HEK293T (cell line): ENCODE measurements around the gene C3orf52.

Experiments used
- CTCF ChIA-PET: fragments of 350-600 bp; formaldehyde crosslinking; extraction: SDS; loops from one replicate; lab custom pipeline; 2021; ENCODE audit warnings: antibody characterized with exemption, inconsistent platforms; lab: Yijun Ruan, JAX
- POLR2A ChIA-PET: fragments of 350-600 bp; formaldehyde crosslinking; extraction: SDS; loops from one replicate; lab custom pipeline; 2020; ENCODE audit warnings: antibody characterized with exemption, inconsistent platforms; lab: Yijun Ruan, JAX
- DNase-seq: peaks from one replicate; pipeline ENCODE4 v3.0.0; 2012; ENCODE audit warnings: mixed read lengths; ENCODE audit errors: extremely low spot score
- ARNT ChIP-seq: fragments of 450-650 bp; IDR thresholded peaks from 2 replicates; pipeline ENCODE4 v1.6.1; 2017; ENCODE audit warnings: mild to moderate bottlenecking
- BHLHE40 ChIP-seq: fragments of 450-650 bp; IDR thresholded peaks from 2 replicates; pipeline ENCODE4 v1.6.1; 2016; ENCODE audit warnings: mild to moderate bottlenecking, moderate library complexity, borderline replicate concordance
- CTBP1 ChIP-seq: fragments of 450-650 bp; IDR thresholded peaks from 2 replicates; pipeline ENCODE4 v1.6.1; 2016; ENCODE audit warnings: borderline replicate concordance
- ELF4 ChIP-seq: fragments of 450-650 bp; IDR thresholded peaks from 2 replicates; pipeline ENCODE4 v1.6.1; 2017; ENCODE audit warnings: antibody characterized with exemption
- FOXA1 ChIP-seq: fragments of 450-650 bp; IDR thresholded peaks from 2 replicates; pipeline ENCODE4 v1.6.1; 2016; ENCODE audit warnings: mild to moderate bottlenecking
- FOXK2 ChIP-seq: fragments of 450-650 bp; IDR thresholded peaks from 2 replicates; pipeline ENCODE4 v1.6.1; 2016; ENCODE audit warnings: mild to moderate bottlenecking
- FOXM1 ChIP-seq: fragments of 450-650 bp; IDR thresholded peaks from 2 replicates; pipeline ENCODE4 v1.6.1; 2017; ENCODE audit warnings: mild to moderate bottlenecking, borderline replicate concordance
- HDGF ChIP-seq: fragments of 450-650 bp; IDR thresholded peaks from 2 replicates; pipeline ENCODE4 v1.6.1; 2017; ENCODE audit warnings: antibody characterized with exemption, borderline replicate concordance
- L3MBTL2 ChIP-seq: fragments of 450-650 bp; conservative IDR thresholded peaks from 2 replicates; pipeline ENCODE4 v1.6.1; 2016; ENCODE audit warnings: mild to moderate bottlenecking
- LEF1 ChIP-seq: fragments of 450-650 bp; IDR thresholded peaks from 2 replicates; pipeline ENCODE4 v1.6.1; 2017; ENCODE audit warnings: mild to moderate bottlenecking, borderline replicate concordance
- NFRKB ChIP-seq: fragments of 450-650 bp; IDR thresholded peaks from 2 replicates; pipeline ENCODE4 v1.6.1; 2016; ENCODE audit warnings: mild to moderate bottlenecking, moderate library complexity
- SP1 ChIP-seq: fragments of 450-650 bp; IDR thresholded peaks from 2 replicates; pipeline ENCODE4 v1.6.1; 2017
- SUZ12 ChIP-seq: fragments of 450-650 bp; IDR thresholded peaks from 2 replicates; pipeline ENCODE4 v1.6.1; 2016; ENCODE audit warnings: mild to moderate bottlenecking
- TARDBP ChIP-seq: fragments of 450-650 bp; IDR thresholded peaks from 2 replicates; pipeline ENCODE4 v1.6.1; 2016
- ZNF384 ChIP-seq: fragments of 450-650 bp; IDR thresholded peaks from 2 replicates; pipeline ENCODE4 v1.6.1; 2016
- TF ChIP-seq, protein P1 (sequence below): fragments of 450-650 bp; IDR thresholded peaks from 2 replicates; pipeline ENCODE4 v1.6.1; 2016

Gene C3orf52

GRCh38 chr3:112136959-112137693 lies 50.9 kb downstream of the C3orf52 start:
- TF ChIP-seq LEF1 = no peak
- TF ChIP-seq, protein P1, sequence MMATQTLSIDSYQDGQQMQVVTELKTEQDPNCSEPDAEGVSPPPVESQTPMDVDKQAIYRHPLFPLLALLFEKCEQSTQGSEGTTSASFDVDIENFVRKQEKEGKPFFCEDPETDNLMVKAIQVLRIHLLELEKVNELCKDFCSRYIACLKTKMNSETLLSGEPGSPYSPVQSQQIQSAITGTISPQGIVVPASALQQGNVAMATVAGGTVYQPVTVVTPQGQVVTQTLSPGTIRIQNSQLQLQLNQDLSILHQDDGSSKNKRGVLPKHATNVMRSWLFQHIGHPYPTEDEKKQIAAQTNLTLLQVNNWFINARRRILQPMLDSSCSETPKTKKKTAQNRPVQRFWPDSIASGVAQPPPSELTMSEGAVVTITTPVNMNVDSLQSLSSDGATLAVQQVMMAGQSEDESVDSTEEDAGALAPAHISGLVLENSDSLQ = peak; percentile 93
- ChIA-PET CTCF (interaction anchor here (0.7 to 1.4 kb wide), 4 partner anchors 12 to 331 kb away, joined by 3 to 4 read pairs (median 3); no protein-coding TSS in a partner anchor), POLR2A (no interaction called here)
- DNase-seq = peak; percentile 61

- no peak for DNase-seq
- ChIA-PET CTCF (interaction anchor here (0.7 to 1.4 kb wide), 2 partner anchors 13 to 28 kb away, joined by 3 to 4 read pairs; no protein-coding TSS in a partner anchor), POLR2A (no interaction called here)
- no peak for TF ChIP-seq L3MBTL2
These were observed 51.6 kb downstream of the C3orf52 start for GRCh38 chr3:112137781-112138180.

DNA sequence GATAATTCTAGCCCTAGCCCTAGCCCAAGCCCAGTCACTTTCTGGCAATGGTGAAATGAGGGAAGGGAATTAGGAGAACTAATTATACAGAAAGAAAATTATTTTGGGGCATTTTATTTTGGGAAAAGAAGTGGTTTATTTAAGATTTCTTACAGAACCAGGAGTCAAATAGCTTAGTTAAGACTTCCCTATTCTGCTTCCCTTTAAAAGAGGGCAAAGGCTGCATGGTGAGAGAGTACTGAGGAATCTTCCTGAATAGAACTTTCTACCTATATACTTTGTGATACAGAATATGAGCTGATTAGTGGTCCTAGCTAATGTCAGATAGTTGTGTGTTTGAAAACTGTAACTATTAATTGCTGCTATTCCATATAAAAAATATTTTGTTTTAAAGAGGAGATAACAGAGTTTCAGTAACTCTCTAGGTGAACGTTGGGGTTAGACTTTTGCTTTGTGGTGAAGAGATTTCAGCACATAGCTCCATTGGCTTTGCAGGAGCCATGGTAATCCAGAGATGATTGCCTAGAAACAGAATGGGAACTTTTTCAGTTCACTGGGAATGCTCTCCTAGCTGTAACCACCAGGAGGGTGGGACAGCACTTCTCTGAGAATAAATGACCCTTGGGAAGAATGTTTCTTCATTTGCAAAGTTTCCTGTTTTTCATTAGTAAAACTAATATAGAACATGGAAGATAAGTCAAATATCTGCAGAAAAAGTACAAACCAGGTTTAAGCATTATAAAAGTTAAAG lies 52.2 kb downstream of the C3orf52 start:
- no peak for DNase-seq
- POLR2A ChIA-PET = no interaction called here
- CTCF ChIA-PET = interaction anchor here (0.9 to 1.4 kb wide), 2 partner anchors 13 to 393 kb away, joined by 4 read pairs; no protein-coding TSS in a partner anchor
- TF ChIP-seq LEF1 (no peak), SUZ12 (no peak), L3MBTL2 (no peak), ARNT (no peak), CTBP1 (no peak), BHLHE40 (no peak), HDGF (no peak), NFRKB (no peak), TARDBP (no peak)

GRCh38 chr3:112140584-112140983 lies 54.4 kb downstream of the C3orf52 start:
- no peak for DNase-seq
- ChIA-PET CTCF (no interaction called here), POLR2A (no interaction called here)
- TF ChIP-seq ARNT (no peak), ZNF384 (no peak), NFRKB (no peak), FOXM1 (no peak), BHLHE40 (no peak), SP1 (no peak), ELF4 (no peak), TARDBP (no peak), L3MBTL2 (no peak), SUZ12 (no peak), FOXK2 (no peak), HDGF (no peak), LEF1 (no peak), FOXA1 (no peak), CTBP1 (no peak)
- TF ChIP-seq, protein P1 = no peak

GRCh38 chr3:112141293-112141692 lies 55.1 kb downstream of the C3orf52 start:
- ChIA-PET CTCF (no interaction called here), POLR2A (no interaction called here)
- no peak for DNase-seq

GRCh38 chr3:112143251-112143650 lies 57.1 kb downstream of the C3orf52 start:
- CTCF ChIA-PET = no interaction called here
- TF ChIP-seq TARDBP (no peak), L3MBTL2 (no peak), SP1 (no peak), SUZ12 (no peak), ZNF384 (no peak), FOXM1 (no peak), ARNT (no peak), FOXA1 (no peak), BHLHE40 (no peak), LEF1 (no peak), ELF4 (no peak), HDGF (no peak), NFRKB (no peak), FOXK2 (no peak), CTBP1 (no peak)
- TF ChIP-seq, protein P1 = no peak
- POLR2A ChIA-PET = no interaction called here
- DNase-seq = no peak

More at GRCh38 chr3:112141293-112141692, 55.1 kb downstream of the C3orf52 start:
- TF ChIP-seq BHLHE40 (no peak), CTBP1 (no peak), SUZ12 (no peak), HDGF (no peak), NFRKB (no peak), FOXK2 (no peak), ARNT (no peak), TARDBP (no peak), L3MBTL2 (no peak), ZNF384 (no peak), ELF4 (no peak), FOXA1 (no peak), SP1 (no peak), LEF1 (no peak), FOXM1 (no peak)
- TF ChIP-seq, protein P1 = no peak
